Fibroblast of mammary gland (primary cell): Measurements from ENCODE around the gene ABCC5.

ENCODE experiments used
- DNase-seq: peaks from one replicate; pipeline ENCODE4 v3.0.0-alpha.2; 2010; ENCODE audit warnings: low read depth
- H3K4me3 ChIP-seq: 2 replicates; pipeline ENCODE4 v1.5.1; 2011; ENCODE audit warnings: low read depth, mild to moderate bottlenecking, low read length, moderate library complexity; ENCODE audit not compliant: control insufficient read depth
- CTCF ChIP-seq: conservative IDR thresholded peaks from 2 replicates; pipeline ENCODE4 v1.5.1; 2011; ENCODE audit warnings: low read depth, low read length, inconsistent platforms; ENCODE audit not compliant: control insufficient read depth, insufficient read depth

The ABCC5 gene

GRCh38 chr3:183914856-183915255 lies 102.8 kb downstream of the ABCC5 start:
- DNase-seq = no peak
- TF ChIP-seq CTCF = no peak
- no peak overlapping the region for H3K4me3 ChIP-seq

- no peak for TF ChIP-seq CTCF
- H3K4me3 ChIP-seq = no peak overlapping the region
- DNase-seq = no peak
Observed at GRCh38 chr3:183913580-183913920, 104.1 kb downstream of the ABCC5 start.

- no peak for DNase-seq
- no peak overlapping the region for H3K4me3 ChIP-seq
- TF ChIP-seq CTCF = no peak
Observed at GRCh38 chr3:183912895-183913579, 104.6 kb downstream of the ABCC5 start.

- no peak for TF ChIP-seq CTCF
- H3K4me3 ChIP-seq = no peak overlapping the region
- no peak for DNase-seq
Observed at GRCh38 chr3:183911763-183912506, 105.7 kb downstream of the ABCC5 start.

GRCh38 chr3:183911087-183911486 lies 106.6 kb downstream of the ABCC5 start:
- no peak for TF ChIP-seq CTCF
- no peak for DNase-seq
- no peak overlapping the region for H3K4me3 ChIP-seq

- no peak overlapping the region for H3K4me3 ChIP-seq
- no peak for DNase-seq
- no peak for TF ChIP-seq CTCF
Observed at GRCh38 chr3:183909030-183909600, 108.6 kb downstream of the ABCC5 start.
